T-helper 17 cell (primary cell): ENCODE measurements around the gene SERINC5. TPM values are rescaled to one million over a fixed set of nuclear protein-coding genes. Genes with fewer than 3 reads are reported as not detected.
A peak's percentile ranks its signal among the peaks of the same experiment; 100 is the strongest.
"Not testable (repeated sequence)": the region's sequence is repeated elsewhere in the genome, so short reads cannot be mapped to it uniquely, and the experiment has no call there.

Experiments used
- ATAC-seq: fragments of 150-1000 bp; cut with Tn5 transposase; 2 replicates; pipeline ENCODE4 v1.10.0; 2021; ENCODE audit warnings: mild to moderate bottlenecking, moderate library complexity
- DNase-seq, 3 donors: peaks; one replicate each; pipeline versions ENCODE4 v3.0.0 to v3.0.0-alpha.2; 2020 to 2021
- H3K9me3 ChIP-seq: one replicate; pipeline ENCODE4 v1.7.0; 2013; ENCODE audit warnings: low read length, mild to moderate bottlenecking; ENCODE audit not compliant: control insufficient read depth, poor library complexity, severe bottlenecking
- H3K27ac Mint-ChIP-seq: one replicate; pipeline ENCODE4 v1.8.0; 2022; ENCODE audit warnings: mild to moderate bottlenecking, moderate library complexity, mixed read lengths
- H3K27me3 Mint-ChIP-seq: one replicate; pipeline ENCODE4 v1.8.0; 2022; ENCODE audit warnings: mixed read lengths
- H3K36me3 Mint-ChIP-seq: one replicate; pipeline ENCODE4 v1.8.0; 2022; ENCODE audit warnings: low read depth, mixed read lengths
- H3K4me1 Mint-ChIP-seq: one replicate; pipeline ENCODE4 v1.8.0; 2022; ENCODE audit warnings: mild to moderate bottlenecking, mixed read lengths
- H3K4me3 Mint-ChIP-seq: one replicate; pipeline ENCODE4 v1.8.0; 2022; ENCODE audit warnings: mild to moderate bottlenecking, moderate library complexity, mixed read lengths
- total RNA-seq, 4 donors: library from RNA in 2 of 4; stranded (reverse) in 2 of 4; gene quantifications; one replicate each; pipeline ENCODE4 v1.2.3 and lab custom pipeline; 2022 to 2026

Gene SERINC5
- total RNA-seq, 2 donors from 2014 or later = 118 to 119 TPM

GRCh38 chr5:80124121-80124918 is 131.5 kb downstream of the SERINC5 start:
- Mint-ChIP-seq H3K27ac (peak overlapping the region; percentile 74), H3K27me3 (no peaks in the 10 kb centered on the region), H3K36me3 (peaks cover 7% of the 10 kb centered on the region), H3K4me3 (no peak overlapping the region), H3K4me1 (peaks cover 24% of the 10 kb centered on the region)
- no peak for ATAC-seq
- DNase-seq = no peak
- no peaks in the 10 kb centered on the region for H3K9me3 ChIP-seq

- DNase-seq = no peak
- Mint-ChIP-seq H3K27me3 (no peaks in the 10 kb centered on the region), H3K36me3 (peaks cover 5% of the 10 kb centered on the region), H3K4me1 (peaks cover 22% of the 10 kb centered on the region), H3K4me3 (no peak overlapping the region), H3K27ac (no peak overlapping the region)
- H3K9me3 ChIP-seq = no peaks in the 10 kb centered on the region
- ATAC-seq = no peak
Measured at GRCh38 chr5:80122579-80122978, 133.3 kb downstream of the SERINC5 start.

DNA sequence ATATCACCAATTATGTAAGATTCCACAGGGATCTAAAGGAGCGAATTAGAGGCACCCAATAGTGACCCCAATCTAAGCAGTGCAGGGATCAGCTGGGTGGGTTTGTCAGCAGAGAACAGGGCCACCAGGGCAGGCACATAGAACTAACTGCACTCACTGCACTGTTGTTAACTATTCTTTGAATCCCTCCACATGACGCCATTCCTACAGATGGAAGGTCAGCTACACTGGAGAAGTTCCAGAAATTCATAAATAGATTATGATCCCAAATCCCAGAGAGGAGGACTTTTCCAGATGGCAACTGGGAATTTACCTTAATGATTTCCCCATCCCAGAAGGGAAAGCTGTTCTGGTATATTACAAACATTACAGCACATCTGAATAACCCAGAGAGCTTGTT is 136.5 kb downstream of the SERINC5 start:
- Mint-ChIP-seq H3K27ac (peak overlapping the region; percentile 54), H3K4me1 (peaks cover 25% of the 10 kb centered on the region), H3K4me3 (no peak overlapping the region), H3K27me3 (no peaks in the 10 kb centered on the region), H3K36me3 (no peaks in the 10 kb centered on the region)
- no peak for DNase-seq
- no peaks in the 10 kb centered on the region for H3K9me3 ChIP-seq
- ATAC-seq = no peak

DNA sequence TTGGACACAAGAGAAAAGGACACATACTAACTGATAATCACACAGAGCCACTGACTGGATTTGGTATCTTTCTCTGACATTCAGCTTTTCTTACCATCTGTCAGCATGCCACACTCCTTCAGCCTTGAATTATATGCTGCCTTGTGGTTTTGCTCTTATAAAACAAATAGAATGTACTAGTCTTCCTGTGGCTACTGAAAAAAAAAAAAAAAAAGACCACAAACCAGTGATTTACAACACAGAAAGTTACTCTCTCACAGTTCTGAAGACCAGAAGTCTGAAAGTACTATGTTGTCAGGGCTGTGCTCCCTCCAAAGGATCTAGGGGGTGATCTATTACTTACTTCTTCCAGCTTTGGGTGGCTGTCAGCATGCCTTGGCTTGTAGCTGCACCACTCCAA is 138.4 kb downstream of the SERINC5 start:
- Mint-ChIP-seq H3K27me3 (no peaks in the 10 kb centered on the region), H3K27ac (peak overlapping the region; percentile 4), H3K4me3 (no peak overlapping the region), H3K36me3 (peaks cover 4% of the 10 kb centered on the region), H3K4me1 (peaks cover 23% of the 10 kb centered on the region)
- no peak for DNase-seq
- no peaks in the 10 kb centered on the region for H3K9me3 ChIP-seq
- ATAC-seq = peak; percentile 39

DNA sequence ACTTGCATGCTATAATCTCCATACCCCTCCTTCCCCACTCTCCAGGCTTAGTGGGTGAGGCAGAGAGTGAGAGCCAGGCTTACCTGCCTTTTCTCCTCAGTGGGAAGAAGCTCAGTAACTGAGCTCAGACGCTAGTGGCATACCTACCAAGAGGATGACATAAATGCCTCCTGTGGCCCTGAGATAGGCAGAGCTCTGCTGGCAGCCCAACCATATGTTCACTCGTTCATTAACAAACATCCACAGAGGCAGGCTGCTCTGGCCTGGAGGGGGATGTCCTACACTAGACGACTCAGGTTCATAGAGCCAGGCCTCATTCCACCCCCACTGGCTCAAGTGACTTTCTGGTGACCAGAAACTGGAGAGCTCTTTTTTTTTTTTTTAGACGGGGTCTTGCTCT is 139.4 kb downstream of the SERINC5 start:
- H3K27ac Mint-ChIP-seq = peak overlapping the region; percentile 4
- DNase-seq (no peak), ATAC-seq (peak; percentile 35)
- H3K36me3 Mint-ChIP-seq = peaks cover 4% of the 10 kb centered on the region
- H3K4me3 Mint-ChIP-seq = peak overlapping the region; percentile 9
- no peaks in the 10 kb centered on the region for H3K27me3 Mint-ChIP-seq
- peaks cover 22% of the 10 kb centered on the region for H3K4me1 Mint-ChIP-seq
- H3K9me3 ChIP-seq = no peaks in the 10 kb centered on the region

- Mint-ChIP-seq H3K27me3 (no peaks in the 10 kb centered on the region), H3K36me3 (peaks cover 5% of the 10 kb centered on the region), H3K4me3 (no peak overlapping the region), H3K4me1 (peaks cover 24% of the 10 kb centered on the region), H3K27ac (peak overlapping the region; percentile 4)
- DNase-seq (no peak), ATAC-seq (no peak)
- no peaks in the 10 kb centered on the region for H3K9me3 ChIP-seq
Measured at GRCh38 chr5:80116000-80116399, 139.8 kb downstream of the SERINC5 start.

GRCh38 chr5:80114860-80115259 is 141.0 kb downstream of the SERINC5 start:
- H3K27ac Mint-ChIP-seq = peak overlapping the region; percentile 4
- no peaks in the 10 kb centered on the region for H3K9me3 ChIP-seq
- DNase-seq = no peak
- H3K27me3 Mint-ChIP-seq = no peaks in the 10 kb centered on the region
- H3K4me3 Mint-ChIP-seq = no peak overlapping the region
- H3K4me1 Mint-ChIP-seq = peaks cover 24% of the 10 kb centered on the region
- no peak for ATAC-seq
- H3K36me3 Mint-ChIP-seq = peaks cover 6% of the 10 kb centered on the region

GRCh38 chr5:80111376-80111990 is 144.4 kb downstream of the SERINC5 start:
- Mint-ChIP-seq H3K27ac (peak overlapping the region; percentile 53), H3K4me1 (peaks cover 14% of the 10 kb centered on the region)
- H3K36me3 Mint-ChIP-seq, H3K27me3 Mint-ChIP-seq, DNase-seq, ATAC-seq, H3K9me3 ChIP-seq, H3K4me3 Mint-ChIP-seq: not testable (repeated sequence)

DNA sequence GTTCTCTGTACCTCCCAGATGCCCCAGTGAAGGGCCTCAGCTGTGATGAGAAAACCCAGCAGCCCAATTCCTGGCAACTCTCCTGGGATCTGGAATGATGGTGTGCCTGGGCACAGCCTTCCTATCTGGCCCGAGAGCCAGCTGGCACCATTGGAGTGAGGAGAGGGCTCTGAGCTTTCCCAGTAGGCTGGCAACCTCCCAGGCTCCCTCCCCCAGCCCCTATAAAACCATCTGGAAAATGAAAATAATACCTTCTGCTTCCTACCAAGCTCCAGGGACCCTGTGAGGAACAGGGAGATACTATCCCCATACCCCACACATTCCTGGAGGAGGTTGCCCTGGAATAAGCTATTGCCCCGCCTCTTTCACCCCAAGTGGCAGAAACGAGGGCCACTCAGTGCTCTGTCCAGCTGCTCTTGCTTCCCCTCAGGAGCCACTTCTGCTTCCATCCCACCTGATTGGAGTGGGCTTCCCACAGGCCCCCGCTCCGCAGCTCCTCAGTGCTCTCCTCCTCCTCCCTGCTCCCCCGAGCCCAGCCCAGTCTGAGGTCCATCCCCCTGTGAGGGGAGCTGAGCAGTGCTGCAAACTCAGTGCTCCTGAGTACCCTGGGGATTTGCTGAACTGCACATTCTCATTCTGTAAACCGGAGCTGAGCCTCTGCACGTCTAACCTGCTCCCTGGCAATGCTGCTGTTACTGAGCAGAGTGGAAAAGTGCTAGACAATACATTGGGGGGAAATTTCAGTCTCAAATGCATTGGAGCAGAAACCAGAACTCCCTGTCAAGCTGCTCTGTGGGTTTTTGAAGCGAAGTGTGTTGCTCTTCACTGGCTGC is 146.0 kb downstream of the SERINC5 start:
- ATAC-seq (no peak), DNase-seq (no peak)
- Mint-ChIP-seq H3K4me1 (peaks cover 7% of the 10 kb centered on the region), H3K36me3 (peaks cover 7% of the 10 kb centered on the region), H3K4me3 (no peak overlapping the region), H3K27me3 (no peaks in the 10 kb centered on the region), H3K27ac (peak overlapping the region; percentile 53)
- H3K9me3 ChIP-seq = no peaks in the 10 kb centered on the region

- Mint-ChIP-seq H3K36me3 (peaks cover 4% of the 10 kb centered on the region), H3K27me3 (no peaks in the 10 kb centered on the region), H3K27ac (no peak overlapping the region), H3K4me3 (no peak overlapping the region), H3K4me1 (peaks cover 15% of the 10 kb centered on the region)
- ATAC-seq (no peak), DNase-seq (no peak)
- no peaks in the 10 kb centered on the region for H3K9me3 ChIP-seq
Measured at GRCh38 chr5:80106916-80107315, 148.9 kb downstream of the SERINC5 start.

DNA sequence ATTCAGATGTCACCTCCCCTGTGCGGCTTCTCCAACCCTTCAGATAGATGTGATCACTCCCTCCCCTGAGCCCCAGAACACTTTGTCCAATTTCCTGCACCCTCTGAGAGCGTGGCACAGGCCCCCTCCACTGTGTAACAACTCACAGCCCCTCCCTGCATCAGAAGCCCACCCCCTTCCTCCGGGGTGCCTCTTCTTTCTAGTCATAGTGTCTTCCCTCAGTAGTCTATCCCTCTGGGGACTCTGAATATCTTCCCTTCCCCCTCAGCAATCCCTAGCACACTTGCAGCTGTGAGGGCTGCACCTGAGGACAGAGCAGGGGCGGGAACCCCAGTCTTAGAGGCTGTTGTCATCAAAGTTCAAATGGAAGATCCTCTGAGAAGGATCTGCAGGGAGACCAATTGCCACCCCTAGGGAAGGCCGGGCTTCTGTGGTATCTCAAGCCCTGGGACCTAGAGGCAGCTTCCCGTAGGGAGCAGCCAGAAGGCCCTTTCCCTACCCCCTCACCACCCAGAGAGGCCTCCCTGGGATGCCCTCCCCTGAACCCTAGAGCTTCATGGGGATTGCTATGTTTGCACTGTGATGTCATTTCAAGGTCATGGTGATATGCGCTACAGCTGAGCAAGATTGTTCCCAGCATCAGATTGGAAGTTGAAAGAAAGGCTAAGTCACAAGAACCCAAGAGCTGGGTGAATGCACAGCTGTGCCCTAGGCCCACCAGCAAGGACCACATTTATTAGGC is 150.0 kb downstream of the SERINC5 start:
- Mint-ChIP-seq H3K4me1 (peaks cover 13% of the 10 kb centered on the region), H3K4me3 (peak overlapping the region; percentile 2), H3K27ac (no peak overlapping the region), H3K36me3 (peaks cover 4% of the 10 kb centered on the region), H3K27me3 (no peaks in the 10 kb centered on the region)
- ATAC-seq = no peak
- DNase-seq = no peak
- H3K9me3 ChIP-seq = no peaks in the 10 kb centered on the region

- no peak overlapping the region for H3K4me3 Mint-ChIP-seq
- DNase-seq (no peak), ATAC-seq (no peak)
- no peaks in the 10 kb centered on the region for H3K27me3 Mint-ChIP-seq
- peaks cover 13% of the 10 kb centered on the region for H3K4me1 Mint-ChIP-seq
- no peaks in the 10 kb centered on the region for H3K9me3 ChIP-seq
- peak overlapping the region; percentile 34 for H3K27ac Mint-ChIP-seq
- H3K36me3 Mint-ChIP-seq = peaks cover 4% of the 10 kb centered on the region
Measured at GRCh38 chr5:80103371-80103770, 152.5 kb downstream of the SERINC5 start.

DNA sequence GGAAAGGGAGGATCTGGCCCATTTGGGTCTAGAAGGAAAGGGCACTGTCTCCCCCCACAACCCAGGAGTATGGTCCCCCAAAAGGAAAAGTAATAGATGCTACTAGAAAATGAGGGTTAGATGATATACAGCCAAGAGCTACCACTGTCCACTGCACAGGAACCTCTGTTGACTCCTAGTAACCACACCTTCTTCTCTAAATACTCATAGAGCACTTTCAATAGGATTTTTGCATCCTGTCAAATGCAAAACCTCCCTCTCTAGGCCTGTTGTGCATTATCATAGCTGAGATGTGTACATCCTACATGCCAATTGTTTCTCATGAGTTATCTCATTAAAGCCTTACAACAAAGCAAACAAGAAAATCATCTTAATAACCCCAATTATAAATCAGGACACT is 153.9 kb downstream of the SERINC5 start:
- no peak for ATAC-seq
- no peaks in the 10 kb centered on the region for H3K27me3 Mint-ChIP-seq
- H3K9me3 ChIP-seq = no peaks in the 10 kb centered on the region
- no peak overlapping the region for H3K27ac Mint-ChIP-seq
- H3K36me3 Mint-ChIP-seq = peaks cover 8% of the 10 kb centered on the region
- DNase-seq = no peak
- peaks cover 14% of the 10 kb centered on the region for H3K4me1 Mint-ChIP-seq
- no peak overlapping the region for H3K4me3 Mint-ChIP-seq
